Transverse colon (tissue), 4 donors: ENCODE results near the gene GPANK1. TPM values are rescaled to one million over a fixed set of nuclear protein-coding genes. Genes with fewer than 3 reads are reported as not detected.

Source experiments
- DNase-seq: peaks from one replicate; pipeline ENCODE4 v3.0.0-alpha.2; 2019
- H3K27ac ChIP-seq, 4 donors: fragments of 200-600 bp; sonication (generic); 2 replicates each; pipeline ENCODE4 v1.5.1; 2016 to 2018; ENCODE audit warnings: inconsistent platforms in 4 of 4
- H3K27me3 ChIP-seq: fragments of 200-600 bp; sonication (generic); 2 replicates; pipeline ENCODE4 v1.5.1; 2017; ENCODE audit warnings: inconsistent platforms
- H3K36me3 ChIP-seq, 4 donors: fragments of 200-600 bp; sonication (generic); 2 replicates each; pipeline ENCODE4 v1.5.1; 2017 to 2019; ENCODE audit warnings: inconsistent platforms in 4 of 4
- H3K4me1 ChIP-seq, 4 donors: fragments of 200-600 bp; sonication (generic); 2 replicates each; pipeline ENCODE4 v1.5.1; 2017 to 2020; ENCODE audit warnings: inconsistent platforms in 4 of 4
- H3K4me3 ChIP-seq, 4 donors: fragments of 200-600 bp; sonication (generic); 1 replicate in 1 of 4; 2 replicates in 3 of 4; pipeline versions ENCODE4 v1.5.1 to v1.6.1; 2017 to 2019; ENCODE audit warnings: inconsistent platforms in 4 of 4
- H3K9me3 ChIP-seq, 2 donors: fragments of 200-600 bp; sonication (generic); 2 replicates each; pipeline ENCODE4 v1.5.1; 2017 to 2019; ENCODE audit warnings: inconsistent platforms in 2 of 2
- EP300 ChIP-seq: sonication (generic); formaldehyde crosslinking; IDR thresholded peaks from one replicate; pipeline ENCODE4 v1.6.1; 2017; ENCODE audit warnings: antibody characterized with exemption, low read depth
- POLR2A ChIP-seq: fragments of 450-650 bp; IDR thresholded peaks from one replicate; pipeline ENCODE4 v1.6.1; 2016; ENCODE audit warnings: antibody characterized with exemption, mild to moderate bottlenecking, moderate library complexity
- POLR2AphosphoS5 ChIP-seq, 3 donors: sonication (generic); formaldehyde crosslinking; IDR thresholded peaks; one replicate each; pipeline ENCODE4 v1.6.1; 2016; ENCODE audit warnings: antibody characterized with exemption in 3 of 3
- WGBS, 2 donors: methylation state at CpG; one replicate each; pipeline ENCODE4 v1.1.5; 2018; ENCODE audit warnings: low coverage in 1 of 2; 5-methylcytosine and 5-hydroxymethylcytosine counted together
- in situ Hi-C, 4 donors: fragments of 200-750 bp; cut with MboI; loops; one replicate each; pipeline versions ENCODE4 v1.15.0 to v1.15.1; 2017; ENCODE audit warnings: low sequenced_read_pairs in 3 of 4, low pct_ligation_motif_present in 1 of 4, low pct_unique_long_range_greater_than_20kb in 1 of 4
- intact Hi-C: fragments of 100-400 bp; cut with DNase I; formaldehyde crosslinking; loops from one replicate; pipeline ENCODE4 v1.15.1; 2023; ENCODE audit warnings: low total_unique reads
- total RNA-seq, 4 donors: library from RNA; depleted of rRNA; stranded (reverse); fragments of >200 nt; gene quantifications; one replicate each; pipeline ENCODE4 v1.1.0, GENCODE V29; 2016
- TF ChIP-seq, protein P1 (sequence below), 5 experiments: fragments of 200-600 bp in 3 of 5; fragments of 450-650 bp in 2 of 5; sonication (generic) in 3 of 5; IDR thresholded peaks; 1 replicate in 2 of 5; 2 replicates in 3 of 5; pipeline ENCODE4 v1.5.1; 2016 to 2017; ENCODE audit warnings: antibody characterized with exemption in 5 of 5, inconsistent platforms in 3 of 5, mild to moderate bottlenecking in 2 of 5, moderate library complexity in 1 of 5

Gene GPANK1
- total RNA-seq, 4 donors from 2014 or later = 2.4 to 32.9 (median 23.2) TPM

DNA sequence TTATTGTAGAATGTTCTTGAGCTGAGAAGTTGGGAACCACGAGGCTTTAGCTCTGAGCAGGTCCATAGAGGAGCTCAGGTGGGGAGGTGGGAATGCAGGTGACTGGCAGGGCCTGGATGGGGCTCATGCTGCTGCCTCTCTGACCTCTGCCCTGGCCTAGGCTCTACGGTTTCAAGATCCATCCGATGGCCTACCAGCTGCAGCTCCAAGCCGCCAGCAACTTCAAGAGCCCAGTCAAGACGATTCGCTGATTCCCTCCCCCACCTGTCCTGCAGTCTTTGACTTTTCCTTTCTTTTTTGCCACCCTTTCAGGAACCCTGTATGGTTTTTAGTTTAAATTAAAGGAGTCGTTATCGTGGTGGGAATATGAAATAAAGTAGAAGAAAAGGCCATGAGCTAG lies 4.9 kb upstream of the GPANK1 start, which contains the start of gene LY6G5B:
TSS of gene LY6G5B (plus strand) at position 301 of the 400 bp plus-strand sequence. CDS start 975 bp downstream, outside the sequence.
- H3K4me1 ChIP-seq = peaks cover 8 to 18% (median 11%) of the 10 kb centered on the region in 4 donors
- peaks cover 0 to 54% (median 30%) of the 10 kb centered on the region in 4 donors for H3K36me3 ChIP-seq
- H3K9me3 ChIP-seq = no peaks in the 10 kb centered on the region
- DNase-seq = no peak
- in situ Hi-C loops = loop anchor here in 1 of 4 donors (10.0 kb wide), 1 partner anchor 285 kb away; the partner anchor contains the start of genes NELFE and SKIC2
- no peak within 1 kb of the TSS for H3K4me3 ChIP-seq
- intact Hi-C loops = no loop called here
- TF ChIP-seq POLR2A (no peak), EP300 (no peak), POLR2AphosphoS5 (IDR thresholded peaks at IDR 0.05) (no peak)
- TF ChIP-seq, protein P1, sequence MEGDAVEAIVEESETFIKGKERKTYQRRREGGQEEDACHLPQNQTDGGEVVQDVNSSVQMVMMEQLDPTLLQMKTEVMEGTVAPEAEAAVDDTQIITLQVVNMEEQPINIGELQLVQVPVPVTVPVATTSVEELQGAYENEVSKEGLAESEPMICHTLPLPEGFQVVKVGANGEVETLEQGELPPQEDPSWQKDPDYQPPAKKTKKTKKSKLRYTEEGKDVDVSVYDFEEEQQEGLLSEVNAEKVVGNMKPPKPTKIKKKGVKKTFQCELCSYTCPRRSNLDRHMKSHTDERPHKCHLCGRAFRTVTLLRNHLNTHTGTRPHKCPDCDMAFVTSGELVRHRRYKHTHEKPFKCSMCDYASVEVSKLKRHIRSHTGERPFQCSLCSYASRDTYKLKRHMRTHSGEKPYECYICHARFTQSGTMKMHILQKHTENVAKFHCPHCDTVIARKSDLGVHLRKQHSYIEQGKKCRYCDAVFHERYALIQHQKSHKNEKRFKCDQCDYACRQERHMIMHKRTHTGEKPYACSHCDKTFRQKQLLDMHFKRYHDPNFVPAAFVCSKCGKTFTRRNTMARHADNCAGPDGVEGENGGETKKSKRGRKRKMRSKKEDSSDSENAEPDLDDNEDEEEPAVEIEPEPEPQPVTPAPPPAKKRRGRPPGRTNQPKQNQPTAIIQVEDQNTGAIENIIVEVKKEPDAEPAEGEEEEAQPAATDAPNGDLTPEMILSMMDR (IDR thresholded peaks at IDR 0.05) = no peak
- H3K27ac ChIP-seq = no peak within 1 kb of the TSS
- WGBS, 2 donors = 70 to 90% methylated on average over 2 to 8 of the region's 8 CpGs
- H3K27me3 ChIP-seq = no peaks in the 10 kb centered on the region

DNA sequence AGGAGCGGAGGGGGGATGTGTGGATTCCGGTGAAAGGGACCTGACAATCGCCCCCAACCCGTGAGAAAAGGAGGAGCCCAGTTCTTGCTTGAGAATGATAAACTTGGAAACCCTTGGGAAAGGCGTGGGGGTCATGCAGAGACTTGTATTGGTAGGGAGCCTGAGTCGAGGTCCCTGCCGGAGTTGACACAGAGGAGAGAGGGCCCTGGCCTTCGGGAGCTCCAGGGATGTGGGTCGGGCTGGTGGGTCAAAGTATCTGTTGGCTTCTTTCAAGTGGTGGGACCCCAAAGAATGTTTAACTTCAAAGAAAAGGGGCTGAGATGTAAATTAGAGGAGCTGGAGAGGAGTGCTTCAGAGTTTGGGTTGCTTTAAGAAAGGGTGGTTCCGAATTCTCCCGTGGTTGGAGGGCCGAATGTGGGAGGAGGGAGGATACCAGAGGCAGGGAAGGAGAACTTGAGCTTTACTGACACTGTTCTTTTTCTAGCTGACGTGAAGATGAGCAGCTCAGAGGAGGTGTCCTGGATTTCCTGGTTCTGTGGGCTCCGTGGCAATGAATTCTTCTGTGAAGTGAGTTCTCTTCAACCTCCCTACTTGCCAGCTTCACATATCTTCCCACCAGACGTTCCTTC lies 1.7 kb upstream of the GPANK1 start:
- intact Hi-C loops = no loop called here
- Histone ChIP-seq H3K36me3 (peaks cover 0 to 50% (median 24%) of the 10 kb centered on the region in 4 donors), H3K27ac (peak overlapping the region; percentile 93 to 99 (median 98)), H3K4me1 (peaks cover 21 to 47% (median 26%) of the 10 kb centered on the region in 4 donors), H3K4me3 (peak overlapping the region; percentile 76 to 96 (median 92)), H3K9me3 (no peaks in the 10 kb centered on the region), H3K27me3 (no peaks in the 10 kb centered on the region)
- no peak for DNase-seq
- WGBS, 2 donors = 1 to 5% methylated on average over 4 to 15 of the region's 15 CpGs
- in situ Hi-C loops = no loop called here
- TF ChIP-seq, protein P1 (IDR thresholded peaks at IDR 0.05) = no peak
- TF ChIP-seq EP300 (no peak), POLR2AphosphoS5 (IDR thresholded peaks at IDR 0.05) (no peak), POLR2A (no peak)

DNA sequence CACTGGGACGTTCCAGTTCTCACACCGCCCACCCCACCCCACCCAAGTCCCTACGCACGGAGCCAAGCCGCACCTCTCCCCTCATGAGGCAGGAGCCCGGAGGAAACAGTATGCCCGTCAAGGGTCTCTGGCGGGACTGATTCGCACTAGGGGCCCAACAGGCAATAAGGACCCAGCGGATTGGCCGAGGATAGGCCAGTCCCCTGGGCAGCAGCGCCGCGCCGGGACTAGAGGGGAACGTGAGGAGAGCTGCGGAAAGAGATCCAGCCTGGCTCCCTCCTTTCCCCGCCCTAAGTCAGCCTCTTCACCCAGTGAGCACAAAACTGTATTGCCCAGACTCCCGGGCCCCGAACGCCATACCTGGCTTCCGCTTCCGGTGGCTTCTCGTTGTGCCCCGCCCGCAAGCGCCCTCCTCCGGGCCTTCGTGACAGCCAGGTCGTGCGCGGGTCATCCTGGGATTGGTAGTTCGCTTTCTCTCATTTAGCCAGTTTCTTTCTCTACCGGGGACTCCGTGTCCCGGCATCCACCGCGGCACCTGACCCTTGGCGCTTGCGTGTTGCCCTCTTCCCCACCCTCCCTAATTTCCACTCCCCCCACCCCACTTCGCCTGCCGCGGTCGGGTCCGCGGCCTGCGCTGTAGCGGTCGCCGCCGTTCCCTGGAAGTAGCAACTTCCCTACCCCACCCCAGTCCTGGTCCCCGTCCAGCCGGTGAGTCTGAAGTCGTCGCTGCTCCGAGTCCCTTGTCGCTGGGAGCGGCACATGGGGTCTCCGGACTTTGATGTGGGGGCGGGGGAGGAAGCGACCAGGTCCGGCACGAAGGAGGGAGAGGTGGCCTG lies 922 bp upstream of the GPANK1 start, which contains the start of gene CSNK2B:
TSS of gene CSNK2B (plus strand) at position 580 of the 836 bp plus-strand sequence. CDS start 752 bp downstream, outside the sequence.
- peak; percentile 99 for DNase-seq
- no peaks in the 10 kb centered on the region for H3K27me3 ChIP-seq
- 1% methylated on average over 53 of the region's 63 CpGs; no CpG with 5 or more reads in 1 of the 2 donors for WGBS, 2 donors
- peak within 1 kb of the TSS; percentile 93 to 99 (median 98) for H3K27ac ChIP-seq
- H3K4me1 ChIP-seq = peaks cover 23 to 55% (median 30%) of the 10 kb centered on the region in 4 donors
- peak within 1 kb of the TSS; percentile 76 to 96 (median 92) for H3K4me3 ChIP-seq
- intact Hi-C loops = no loop called here
- in situ Hi-C loops = no loop called here
- TF ChIP-seq EP300 (no peak), POLR2A (peak; percentile 94), POLR2AphosphoS5 (IDR thresholded peaks at IDR 0.05) (peak; percentile 86 to 89 (median 87))
- TF ChIP-seq, protein P1 (IDR thresholded peaks at IDR 0.05) = no peak
- H3K9me3 ChIP-seq = no peaks in the 10 kb centered on the region
- peaks cover 0 to 43% (median 20%) of the 10 kb centered on the region in 4 donors for H3K36me3 ChIP-seq
